COLO668 (cell line): ENCODE measurements around the gene MAP7D2.

Source experiments
- DNase-seq: peaks from one replicate; lab custom pipeline; 2025; ENCODE audit not compliant: unreplicated experiment; lab: John Stamatoyannopoulos, UW

Gene MAP7D2

GRCh38 chrX:20046223-20046622, 70.5 kb downstream of the MAP7D2 start:
- no peak for DNase-seq

DNA sequence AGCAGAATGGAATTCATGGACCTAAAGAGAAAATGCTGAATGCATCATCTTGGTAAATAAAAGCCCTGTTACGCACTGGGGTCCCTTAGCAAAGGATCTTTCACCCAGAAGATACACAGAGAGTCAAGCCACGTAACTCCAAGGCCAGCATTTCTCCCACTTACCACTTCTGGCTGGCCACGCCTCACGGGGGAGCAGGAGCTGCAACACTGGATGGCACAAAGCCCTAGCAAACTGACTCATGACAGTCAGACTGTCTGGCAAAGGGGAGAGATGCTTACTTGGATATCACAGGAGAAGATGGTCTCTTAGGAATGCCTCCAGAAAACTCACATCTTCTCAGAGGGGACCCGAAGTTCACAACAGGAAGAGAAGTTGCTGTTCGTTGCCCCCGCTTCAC, 74.5 kb downstream of the MAP7D2 start:
- DNase-seq = no peak

DNA sequence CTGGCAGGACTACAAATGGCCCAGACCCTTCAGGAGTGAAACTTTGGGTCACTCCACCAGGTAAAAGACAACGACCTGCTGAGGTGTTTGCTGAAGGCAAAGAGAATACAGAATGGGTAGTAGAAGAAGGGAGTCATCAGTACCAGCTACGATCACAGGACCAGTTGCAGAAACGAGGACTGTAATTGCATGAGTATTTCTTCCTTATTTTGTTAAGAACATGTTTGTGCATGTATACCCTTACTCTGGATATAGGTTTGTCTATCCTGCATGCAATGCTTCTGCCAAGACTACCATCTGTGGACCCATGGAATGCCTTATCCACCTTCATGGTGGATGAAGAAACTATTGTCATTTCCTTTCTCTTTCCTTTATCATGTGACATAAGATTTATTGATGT, 77.7 kb downstream of the MAP7D2 start:
- no peak for DNase-seq

DNA sequence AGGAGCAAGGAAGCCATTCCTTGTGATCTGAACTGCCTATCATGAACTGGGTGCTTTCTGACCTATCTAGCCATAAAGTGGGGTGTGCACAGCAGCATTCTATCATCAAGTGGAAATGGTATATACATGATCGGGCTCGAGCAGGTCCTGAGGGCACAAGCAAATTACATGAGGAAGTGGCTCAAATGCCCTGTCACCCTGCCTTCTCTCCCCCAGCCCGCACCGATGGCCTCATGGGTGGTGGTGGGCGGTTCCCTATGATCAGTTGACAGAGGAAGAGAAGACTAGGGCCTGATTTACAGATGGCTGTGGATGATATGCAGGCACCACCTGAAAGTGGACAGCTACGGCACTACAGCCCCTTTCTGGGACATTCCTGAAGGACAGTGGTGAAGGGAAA, 79.5 kb downstream of the MAP7D2 start:
- DNase-seq = no peak

- no peak for DNase-seq
These were observed 84.5 kb downstream of the MAP7D2 start for GRCh38 chrX:20032201-20032600.

- DNase-seq = peak; percentile 47
These were observed 87.0 kb downstream of the MAP7D2 start for GRCh38 chrX:20029728-20030127.

DNA sequence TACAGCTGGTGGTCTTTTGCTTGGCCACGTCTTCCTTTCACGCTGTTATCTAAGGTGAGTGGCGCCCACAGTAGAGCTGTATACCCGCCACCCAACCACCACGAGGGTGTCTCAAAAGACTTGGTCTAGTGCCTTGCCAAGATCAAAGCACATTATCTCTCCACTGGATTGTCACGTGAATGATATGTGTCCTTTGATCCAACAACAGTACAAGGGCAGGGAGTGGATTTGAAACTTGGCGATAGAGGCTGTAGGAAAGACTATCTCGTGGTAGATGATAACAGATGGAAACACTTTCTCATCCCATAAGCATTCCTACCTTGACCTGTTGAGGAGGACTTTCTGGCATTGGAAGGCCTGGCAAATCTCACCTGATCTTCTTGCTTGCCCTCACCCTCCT, 88.1 kb downstream of the MAP7D2 start:
- DNase-seq = no peak

GRCh38 chrX:20026278-20026677, 90.4 kb downstream of the MAP7D2 start:
- no peak for DNase-seq

DNA sequence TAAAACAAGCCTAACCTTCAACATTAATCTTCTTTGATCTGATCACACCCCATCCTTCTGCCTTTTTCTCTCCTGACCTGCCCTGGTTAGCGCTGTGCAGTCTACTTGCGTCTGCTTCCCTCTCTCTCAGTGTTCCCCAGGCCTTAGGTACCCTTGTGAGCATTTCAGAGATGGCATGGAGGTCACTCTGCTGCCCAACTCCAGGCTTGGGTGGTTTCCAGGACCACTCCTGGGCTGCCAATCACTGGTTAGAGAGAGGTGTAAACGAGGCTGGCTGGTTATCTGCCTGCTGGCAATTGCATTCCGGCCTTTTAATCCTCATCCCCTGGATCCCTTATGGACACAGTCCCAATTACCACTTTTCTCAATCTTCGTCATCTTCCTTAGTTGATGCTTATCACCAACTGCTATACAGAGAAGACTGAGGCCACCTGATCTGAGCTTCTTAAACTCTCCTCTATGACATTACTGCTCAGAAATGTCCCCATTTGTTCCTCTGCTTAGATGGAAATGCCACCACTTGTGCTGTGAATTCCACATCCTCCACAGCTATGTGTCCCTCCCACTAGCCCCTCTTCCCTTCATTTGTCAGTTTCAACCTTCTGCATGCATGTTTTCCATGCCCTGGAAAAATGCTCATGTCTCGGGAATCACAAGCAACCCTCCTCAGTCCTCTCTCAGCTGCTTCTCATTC, 96.9 kb downstream of the MAP7D2 start:
- DNase-seq = no peak

DNA sequence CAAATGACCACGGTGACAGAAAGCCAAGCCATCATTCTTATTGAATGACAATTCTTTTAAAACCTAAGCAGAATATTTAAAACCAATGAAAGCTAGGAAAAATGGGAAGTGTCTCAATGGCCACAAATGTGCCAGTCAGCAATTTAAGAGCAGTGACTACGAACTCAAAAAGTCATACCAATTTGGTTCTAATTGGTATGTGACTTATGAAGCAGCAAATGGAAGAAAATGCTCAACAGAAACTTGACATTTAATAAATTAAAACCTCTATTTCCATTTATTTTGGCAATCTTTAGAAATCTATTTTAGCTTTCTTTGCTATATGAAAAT, 100.1 kb downstream of the MAP7D2 start:
- DNase-seq = no peak

- DNase-seq = no peak
These were observed 100.6 kb downstream of the MAP7D2 start for GRCh38 chrX:20015945-20016615.

- no peak for DNase-seq
These were observed 101.3 kb downstream of the MAP7D2 start for GRCh38 chrX:20015422-20015821.

DNA sequence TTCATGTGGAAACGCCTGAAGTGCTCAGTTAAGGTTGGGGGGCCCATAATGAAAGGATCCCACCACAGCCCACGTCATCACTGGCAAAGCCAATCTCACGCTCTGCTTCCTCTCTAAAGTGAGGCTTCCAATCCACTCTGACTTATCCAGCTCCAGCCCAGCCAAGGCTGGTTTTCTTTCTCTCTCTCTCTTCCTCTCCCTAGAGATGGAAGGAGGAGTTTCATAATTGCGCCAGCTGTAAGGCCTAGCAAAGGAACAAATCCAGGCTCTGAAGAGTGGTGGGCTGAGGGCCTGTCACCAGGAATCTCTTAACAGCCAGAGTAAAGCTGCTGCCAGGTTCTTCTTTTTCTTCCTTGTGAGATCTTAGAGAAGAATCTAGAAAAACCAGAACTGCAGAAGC, 105.1 kb downstream of the MAP7D2 start:
- DNase-seq = no peak

- DNase-seq = no peak
These were observed 108.6 kb downstream of the MAP7D2 start for GRCh38 chrX:20007962-20008622.

DNA sequence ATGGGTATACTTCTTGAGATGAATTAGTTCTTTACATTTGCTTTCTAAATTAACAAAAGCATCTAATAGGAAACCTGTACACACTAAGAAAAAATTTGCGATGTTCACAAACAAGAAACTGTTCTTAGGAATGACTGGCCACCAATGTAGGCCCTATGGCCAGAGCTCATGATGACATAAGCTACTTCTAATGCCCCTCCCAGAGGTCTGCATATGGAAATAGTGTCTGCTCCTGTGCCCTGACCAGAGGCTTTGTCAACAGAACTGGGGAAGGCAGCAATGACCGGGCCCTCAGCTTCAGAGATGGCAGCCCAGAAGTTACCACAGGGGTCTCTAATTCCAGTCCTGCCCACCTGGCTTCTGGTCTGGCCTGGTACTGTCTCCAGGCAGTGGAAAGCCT, 110.8 kb downstream of the MAP7D2 start:
- no peak for DNase-seq

- no peak for DNase-seq
These were observed 115.1 kb downstream of the MAP7D2 start for GRCh38 chrX:20001588-20001987.

DNA sequence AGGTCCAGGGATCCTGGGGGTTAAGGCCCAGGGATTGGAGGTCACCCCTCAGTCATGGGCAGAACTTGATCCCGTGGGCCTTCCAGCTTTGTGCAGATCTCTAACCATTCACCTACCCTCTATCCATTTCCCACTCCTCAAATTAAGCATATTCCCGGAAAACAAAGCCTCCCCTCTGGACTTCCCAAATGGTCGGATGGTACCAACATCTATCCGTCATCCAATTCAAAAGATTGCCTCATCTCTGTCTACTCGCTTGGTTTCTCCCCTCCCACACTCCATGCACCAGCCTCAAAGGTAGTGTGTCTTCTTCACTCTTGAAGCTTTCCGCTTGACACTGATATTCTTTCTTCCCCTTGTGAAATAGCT, 125.4 kb downstream of the MAP7D2 start:
- DNase-seq = no peak

GRCh38 chrX:19990556-19991349, 126.0 kb downstream of the MAP7D2 start, which contains the start of gene BCLAF3:
TSS of gene BCLAF3 (minus strand) at chrX:19991061. CDS start at chrX:19970264, 20,797 bp downstream.
- peak; percentile 92 for DNase-seq

GRCh38 chrX:19990151-19990555, 126.6 kb downstream of the MAP7D2 start:
- DNase-seq = no peak

DNA sequence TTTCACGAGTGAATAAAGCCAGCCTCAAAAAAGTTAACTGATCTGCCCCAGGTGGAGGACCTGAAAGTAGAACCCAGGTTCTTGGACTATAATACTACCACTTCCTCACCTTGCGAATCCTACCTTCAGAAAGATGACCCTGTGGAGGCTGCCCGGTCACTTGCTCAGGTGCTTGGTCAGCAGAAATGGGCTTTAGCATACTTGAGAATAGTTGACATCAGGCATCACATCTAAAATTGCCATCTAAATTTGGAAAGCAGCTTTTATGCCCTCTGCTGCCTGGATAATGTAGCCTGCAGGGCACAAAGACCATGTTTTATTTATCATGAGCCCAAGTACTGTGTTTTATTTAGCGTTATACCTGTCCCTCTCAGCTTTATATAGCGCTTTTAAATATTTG, 128.9 kb downstream of the MAP7D2 start:
- no peak for DNase-seq

- DNase-seq = no peak
These were observed 130.2 kb downstream of the MAP7D2 start for GRCh38 chrX:19986531-19986930.

GRCh38 chrX:19981947-19982346, 134.8 kb downstream of the MAP7D2 start:
- no peak for DNase-seq
